ENCODE results near the gene SAE1.

Gene SAE1

DNA sequence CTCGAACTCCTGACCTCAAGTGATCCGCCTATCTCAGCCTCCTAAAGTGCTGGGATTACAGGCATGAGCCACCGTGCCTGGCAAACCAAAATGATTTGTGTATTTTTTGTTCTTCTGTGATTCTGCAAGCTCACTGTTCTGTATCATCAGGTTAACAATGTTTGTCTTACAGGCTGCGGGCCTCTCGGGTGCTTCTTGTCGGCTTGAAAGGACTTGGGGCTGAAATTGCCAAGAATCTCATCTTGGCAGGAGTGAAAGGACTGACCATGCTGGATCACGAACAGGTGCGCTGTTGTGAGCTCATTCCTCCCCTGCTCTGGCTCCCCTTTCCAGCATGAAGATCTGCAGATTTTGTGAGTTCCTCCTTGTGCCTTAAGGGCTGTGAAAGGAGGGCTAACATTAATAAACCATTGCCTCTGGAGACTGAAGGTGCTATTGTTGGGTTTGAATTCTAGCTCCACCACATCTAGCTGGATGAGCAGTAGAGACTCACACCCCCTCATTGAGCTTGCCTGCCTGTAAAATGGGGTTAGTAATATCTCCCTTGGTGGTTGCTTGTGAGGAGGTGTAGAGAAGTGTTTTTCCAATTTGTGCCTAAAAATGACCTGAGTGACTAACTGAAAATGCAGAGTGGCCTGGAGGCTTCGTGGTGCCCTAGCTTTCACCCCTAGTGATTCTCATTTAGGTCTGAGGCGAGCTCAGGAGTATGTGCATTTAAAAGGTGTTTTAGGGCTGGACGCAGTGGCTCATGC, 12.9 kb downstream of the SAE1 start:
- DNase-seq (ENCODE audit: low read depth, low spot score): no peak
- no peaks in the 10 kb centered on the region for H3K9me3 ChIP-seq (ENCODE audit: low read depth, low read length)
- TF ChIP-seq FOXP2 (optimal IDR thresholded peaks at IDR 0.05; ENCODE audit: control extremely low read depth, extremely low read length, insufficient read depth) (no peak), EZH2 (IDR thresholded peaks at IDR 0.05) (no peak), POLR2AphosphoS5 (IDR thresholded peaks at IDR 0.05; ENCODE audit: borderline replicate concordance, low read depth, low read length) (no peak)
- H3K4me3 ChIP-seq: no peak overlapping the region
- H3K36me3 ChIP-seq (ENCODE audit: insufficient read depth, low read length): peaks cover 73% of the 10 kb centered on the region
- no peak overlapping the region for H3K27ac ChIP-seq
- no peak overlapping the region for H3K9ac ChIP-seq (ENCODE audit: insufficient read length)

- Histone ChIP-seq H3K4me3 (no peak overlapping the region), H3K9me3 (ENCODE audit: low read depth, low read length) (no peaks in the 10 kb centered on the region), H3K36me3 (ENCODE audit: insufficient read depth, low read length) (peaks cover 72% of the 10 kb centered on the region), H3K27ac (no peak overlapping the region), H3K9ac (ENCODE audit: insufficient read length) (no peak overlapping the region)
- TF ChIP-seq EZH2 (IDR thresholded peaks at IDR 0.05) (no peak), FOXP2 (optimal IDR thresholded peaks at IDR 0.05; ENCODE audit: control extremely low read depth, extremely low read length, insufficient read depth) (no peak), POLR2AphosphoS5 (IDR thresholded peaks at IDR 0.05; ENCODE audit: borderline replicate concordance, low read depth, low read length) (no peak)
- DNase-seq (ENCODE audit: low read depth, low spot score): no peak
Observed at GRCh38 chr19:47144630-47145029, 14.0 kb downstream of the SAE1 start.

GRCh38 chr19:47145639-47146486, 15.2 kb downstream of the SAE1 start:
- H3K4me3 ChIP-seq: no peak overlapping the region
- no peak for DNase-seq (ENCODE audit: low read depth, low spot score)
- H3K27ac ChIP-seq: no peak overlapping the region

GRCh38 chr19:47146920-47147319, 16.3 kb downstream of the SAE1 start:
- TF ChIP-seq POLR2AphosphoS5 (IDR thresholded peaks at IDR 0.05; ENCODE audit: borderline replicate concordance, low read depth, low read length) (no peak), EZH2 (IDR thresholded peaks at IDR 0.05) (no peak), FOXP2 (optimal IDR thresholded peaks at IDR 0.05; ENCODE audit: control extremely low read depth, extremely low read length, insufficient read depth) (no peak)

More at GRCh38 chr19:47145639-47146486, 15.2 kb downstream of the SAE1 start:
- Histone ChIP-seq H3K9ac (ENCODE audit: insufficient read length) (no peak overlapping the region), H3K36me3 (ENCODE audit: insufficient read depth, low read length) (peaks cover 79% of the 10 kb centered on the region), H3K9me3 (ENCODE audit: low read depth, low read length) (no peaks in the 10 kb centered on the region)
- no peak for TF ChIP-seq EZH2 (IDR thresholded peaks at IDR 0.05)
- TF ChIP-seq POLR2AphosphoS5 (IDR thresholded peaks at IDR 0.05; ENCODE audit: borderline replicate concordance, low read depth, low read length): no peak
- TF ChIP-seq FOXP2 (optimal IDR thresholded peaks at IDR 0.05; ENCODE audit: control extremely low read depth, extremely low read length, insufficient read depth): no peak

GRCh38 chr19:47151627-47152026, 21.0 kb downstream of the SAE1 start:
- Histone ChIP-seq H3K4me3 (no peak overlapping the region), H3K27ac (no peak overlapping the region), H3K36me3 (ENCODE audit: insufficient read depth, low read length) (peaks cover 84% of the 10 kb centered on the region), H3K9me3 (ENCODE audit: low read depth, low read length) (no peaks in the 10 kb centered on the region), H3K9ac (ENCODE audit: insufficient read length) (no peak overlapping the region)
- TF ChIP-seq POLR2AphosphoS5 (IDR thresholded peaks at IDR 0.05; ENCODE audit: borderline replicate concordance, low read depth, low read length) (no peak), FOXP2 (optimal IDR thresholded peaks at IDR 0.05; ENCODE audit: control extremely low read depth, extremely low read length, insufficient read depth) (no peak), EZH2 (IDR thresholded peaks at IDR 0.05) (no peak)
- no peak for DNase-seq (ENCODE audit: low read depth, low spot score)

More at GRCh38 chr19:47146920-47147319, 16.3 kb downstream of the SAE1 start:
- DNase-seq (ENCODE audit: low read depth, low spot score): no peak
- no peaks in the 10 kb centered on the region for H3K9me3 ChIP-seq (ENCODE audit: low read depth, low read length)
- no peak overlapping the region for H3K27ac ChIP-seq
- peaks cover 85% of the 10 kb centered on the region for H3K36me3 ChIP-seq (ENCODE audit: insufficient read depth, low read length)
- no peak overlapping the region for H3K9ac ChIP-seq (ENCODE audit: insufficient read length)
- H3K4me3 ChIP-seq: no peak overlapping the region

GRCh38 chr19:47152205-47152604, 21.6 kb downstream of the SAE1 start:
- Histone ChIP-seq H3K4me3 (no peak overlapping the region), H3K36me3 (ENCODE audit: insufficient read depth, low read length) (peaks cover 84% of the 10 kb centered on the region), H3K27ac (no peak overlapping the region), H3K9me3 (ENCODE audit: low read depth, low read length) (no peaks in the 10 kb centered on the region), H3K9ac (ENCODE audit: insufficient read length) (no peak overlapping the region)
- DNase-seq (ENCODE audit: low read depth, low spot score): no peak
- TF ChIP-seq FOXP2 (optimal IDR thresholded peaks at IDR 0.05; ENCODE audit: control extremely low read depth, extremely low read length, insufficient read depth) (no peak), POLR2AphosphoS5 (IDR thresholded peaks at IDR 0.05; ENCODE audit: borderline replicate concordance, low read depth, low read length) (no peak), EZH2 (IDR thresholded peaks at IDR 0.05) (no peak)

DNA sequence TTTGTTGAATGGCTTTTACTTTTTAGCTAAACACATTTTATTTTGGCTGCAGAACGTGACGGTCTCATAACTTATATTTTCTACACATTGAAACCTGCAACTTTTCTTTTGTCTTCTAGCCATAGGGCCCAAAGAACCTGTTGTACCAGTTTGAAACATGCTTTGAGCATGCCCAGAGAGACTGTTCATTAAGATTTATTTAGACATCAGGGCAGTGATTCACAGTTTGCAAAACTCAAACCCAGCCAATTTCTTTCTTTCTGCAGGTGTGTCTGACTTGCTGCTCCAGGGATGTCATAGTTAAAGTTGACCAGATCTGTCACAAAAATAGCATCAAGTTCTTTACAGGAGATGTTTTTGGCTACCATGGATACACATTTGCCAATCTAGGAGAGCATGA, 22.0 kb downstream of the SAE1 start:
- Histone ChIP-seq H3K9ac (ENCODE audit: insufficient read length) (no peak overlapping the region), H3K36me3 (ENCODE audit: insufficient read depth, low read length) (peaks cover 86% of the 10 kb centered on the region), H3K4me3 (no peak overlapping the region), H3K27ac (no peak overlapping the region), H3K9me3 (ENCODE audit: low read depth, low read length) (no peaks in the 10 kb centered on the region)
- TF ChIP-seq EZH2 (IDR thresholded peaks at IDR 0.05) (no peak), POLR2AphosphoS5 (IDR thresholded peaks at IDR 0.05; ENCODE audit: borderline replicate concordance, low read depth, low read length) (no peak), FOXP2 (optimal IDR thresholded peaks at IDR 0.05; ENCODE audit: control extremely low read depth, extremely low read length, insufficient read depth) (no peak)
- DNase-seq (ENCODE audit: low read depth, low spot score): no peak

GRCh38 chr19:47153266-47153665, 22.6 kb downstream of the SAE1 start:
- Histone ChIP-seq H3K9ac (ENCODE audit: insufficient read length) (no peak overlapping the region), H3K36me3 (ENCODE audit: insufficient read depth, low read length) (peaks cover 87% of the 10 kb centered on the region), H3K4me3 (no peak overlapping the region), H3K27ac (no peak overlapping the region), H3K9me3 (ENCODE audit: low read depth, low read length) (no peaks in the 10 kb centered on the region)
- TF ChIP-seq FOXP2 (optimal IDR thresholded peaks at IDR 0.05; ENCODE audit: control extremely low read depth, extremely low read length, insufficient read depth): no peak
- TF ChIP-seq EZH2 (IDR thresholded peaks at IDR 0.05): no peak
- no peak for TF ChIP-seq POLR2AphosphoS5 (IDR thresholded peaks at IDR 0.05; ENCODE audit: borderline replicate concordance, low read depth, low read length)
- DNase-seq (ENCODE audit: low read depth, low spot score): no peak
